CD14-positive monocyte (primary cell): ENCODE data around the gene COL2A1. TPM values are rescaled to one million over a fixed set of nuclear protein-coding genes. Genes with fewer than 3 reads are reported as not detected.
A peak's percentile ranks its signal among the peaks of the same experiment; 100 is the strongest.

Experiments
- DNase-seq, 3 donors: peaks; one replicate each; pipeline ENCODE4 v3.0.0-alpha.2; 2011 to 2022
- H2AFZ ChIP-seq: 2 replicates; pipeline ENCODE4 v1.6.0; 2012; ENCODE audit warnings: mild to moderate bottlenecking, low read depth, low read length, inconsistent platforms; ENCODE audit not compliant: insufficient read depth, poor library complexity, severe bottlenecking
- H3K27ac ChIP-seq, 2 donors: 1 replicate in 1 of 2; 2 replicates in 1 of 2; pipeline ENCODE4 v1.5.1; 2012 to 2013; ENCODE audit warnings: low read length in 2 of 2, control low read depth in 1 of 2, inconsistent platforms in 1 of 2, low read depth in 1 of 2, mild to moderate bottlenecking in 1 of 2
- H3K27me3 ChIP-seq, 2 donors: one replicate each; pipeline versions ENCODE4 v1.6.0 to v1.6.1; 2011 to 2013; ENCODE audit warnings: low read length in 2 of 2; ENCODE audit not compliant: control insufficient read depth in 2 of 2, insufficient read depth in 2 of 2
- H3K36me3 ChIP-seq, 2 donors: replicated peaks in 1 of 2; 1 replicate in 1 of 2; 2 replicates in 1 of 2; pipeline versions ENCODE4 v1.5.1 to v1.6.1; 2012 to 2013; ENCODE audit warnings: low read length in 2 of 2, control low read depth in 1 of 2, inconsistent platforms in 1 of 2, mild to moderate bottlenecking in 1 of 2; ENCODE audit not compliant: insufficient read depth in 2 of 2, control insufficient read depth in 1 of 2
- H3K4me1 ChIP-seq, 2 donors: 1 replicate in 1 of 2; 2 replicates in 1 of 2; pipeline versions ENCODE4 v1.5.1 to v1.6.1; 2012 to 2013; ENCODE audit warnings: low read length in 2 of 2, control low read depth in 1 of 2, inconsistent platforms in 1 of 2, mild to moderate bottlenecking in 1 of 2, moderate library complexity in 1 of 2; ENCODE audit not compliant: insufficient read depth in 2 of 2, control insufficient read depth in 1 of 2
- H3K4me2 ChIP-seq: replicated peaks from 2 replicates; pipeline ENCODE3; 2012; ENCODE audit warnings: low read length, moderate library complexity, mild to moderate bottlenecking; ENCODE audit not compliant: poor library complexity, severe bottlenecking; ENCODE audit errors: extremely low read depth
- H3K4me3 ChIP-seq, 3 experiments: fragments of 200-600 bp in 1 of 3; sonication (generic) in 1 of 3; replicated peaks in 1 of 3; 1 replicate in 2 of 3; 2 replicates in 1 of 3; pipeline ENCODE4 v1.5.1; 2011 to 2013; ENCODE audit warnings: low read length in 3 of 3, mild to moderate bottlenecking in 3 of 3, control low read depth in 2 of 3, low read depth in 2 of 3, inconsistent platforms in 1 of 3, moderate library complexity in 1 of 3
- H3K79me2 ChIP-seq: 2 replicates; pipeline ENCODE4 v1.6.0; 2012; ENCODE audit warnings: mild to moderate bottlenecking, control low read depth, inconsistent platforms, low read length, moderate library complexity; ENCODE audit not compliant: insufficient read depth
- H3K9ac ChIP-seq: 2 replicates; pipeline ENCODE4 v1.6.0; 2017; ENCODE audit warnings: low read length, mild to moderate bottlenecking; ENCODE audit not compliant: insufficient read depth, poor library complexity, severe bottlenecking
- H3K9me3 ChIP-seq, 2 donors: replicated peaks in 1 of 2; 1 replicate in 1 of 2; 2 replicates in 1 of 2; pipeline versions ENCODE4 v1.5.1 to v1.6.1; 2012 to 2013; ENCODE audit warnings: low read length in 2 of 2, control low read depth in 1 of 2; ENCODE audit not compliant: control insufficient read depth in 1 of 2, insufficient read depth in 1 of 2
- H4K20me1 ChIP-seq: 2 replicates; pipeline ENCODE4 v1.6.0; 2012; ENCODE audit warnings: mild to moderate bottlenecking, low read length, control low read depth, moderate library complexity; ENCODE audit not compliant: insufficient read depth
- H3K27ac Mint-ChIP-seq, 7 donors: one replicate each; pipeline ENCODE4 v1.8.0; 2020; ENCODE audit warnings: mild to moderate bottlenecking in 7 of 7, mixed read lengths in 7 of 7, moderate library complexity in 6 of 7, inconsistent platforms in 2 of 7
- H3K27me3 Mint-ChIP-seq, 3 donors: one replicate each; pipeline ENCODE4 v1.8.0; 2021 to 2022; ENCODE audit warnings: low read depth in 3 of 3, mild to moderate bottlenecking in 3 of 3, mixed read lengths in 3 of 3, moderate library complexity in 3 of 3, inconsistent platforms in 1 of 3
- H3K36me3 Mint-ChIP-seq, 2 donors: one replicate each; pipeline ENCODE4 v1.8.0; 2020; ENCODE audit warnings: mixed read lengths in 2 of 2, inconsistent platforms in 1 of 2, mild to moderate bottlenecking in 1 of 2
- H3K4me1 Mint-ChIP-seq: one replicate; pipeline ENCODE4 v1.8.0; 2020; ENCODE audit warnings: mild to moderate bottlenecking, mixed read lengths
- H3K4me3 Mint-ChIP-seq, 2 donors: one replicate each; pipeline ENCODE4 v1.8.0; 2020; ENCODE audit warnings: mild to moderate bottlenecking in 2 of 2, mixed read lengths in 2 of 2, moderate library complexity in 1 of 2
- H3K9me3 Mint-ChIP-seq, 7 donors: one replicate each; pipeline ENCODE4 v1.8.0; 2020 to 2022; ENCODE audit warnings: mixed read lengths in 7 of 7, mild to moderate bottlenecking in 6 of 7, moderate library complexity in 6 of 7, inconsistent platforms in 2 of 7
- CTCF ChIP-seq: fragments of 200-600 bp; IDR thresholded peaks from one replicate; pipeline ENCODE4 v1.8.0; 2022; ENCODE audit warnings: antibody characterized with exemption, mild to moderate bottlenecking
- WGBS: methylation state at CpG from one replicate; pipeline ENCODE4 v1.1.5; 2013; ENCODE audit warnings: missing lambda C conversion rate; ENCODE audit not compliant: insufficient coverage; 5-methylcytosine and 5-hydroxymethylcytosine counted together
- intact Hi-C, 2 donors: fragments of 100-400 bp; cut with micrococcal nuclease; formaldehyde crosslinking; loops; one replicate each; pipeline versions ENCODE4 v1.15.0 to v1.15.1; 2023
- polyA plus RNA-seq, 3 donors: library from polyadenylated mRNA; depleted of rRNA in 1 of 3; unstranded in 2 of 3; stranded (reverse) in 1 of 3; fragments of 300-500 nt in 2 of 3; fragments of >200 nt in 1 of 3; fragmentation: Illumina TruSeq in 2 of 3; gene quantifications; 1 replicate in 2 of 3; 2 replicates in 1 of 3; pipeline ENCODE4 v1.2.3, GENCODE V29; 2012 to 2021

Gene COL2A1
- polyA plus RNA-seq, 3 donors, result not detected

DNA sequence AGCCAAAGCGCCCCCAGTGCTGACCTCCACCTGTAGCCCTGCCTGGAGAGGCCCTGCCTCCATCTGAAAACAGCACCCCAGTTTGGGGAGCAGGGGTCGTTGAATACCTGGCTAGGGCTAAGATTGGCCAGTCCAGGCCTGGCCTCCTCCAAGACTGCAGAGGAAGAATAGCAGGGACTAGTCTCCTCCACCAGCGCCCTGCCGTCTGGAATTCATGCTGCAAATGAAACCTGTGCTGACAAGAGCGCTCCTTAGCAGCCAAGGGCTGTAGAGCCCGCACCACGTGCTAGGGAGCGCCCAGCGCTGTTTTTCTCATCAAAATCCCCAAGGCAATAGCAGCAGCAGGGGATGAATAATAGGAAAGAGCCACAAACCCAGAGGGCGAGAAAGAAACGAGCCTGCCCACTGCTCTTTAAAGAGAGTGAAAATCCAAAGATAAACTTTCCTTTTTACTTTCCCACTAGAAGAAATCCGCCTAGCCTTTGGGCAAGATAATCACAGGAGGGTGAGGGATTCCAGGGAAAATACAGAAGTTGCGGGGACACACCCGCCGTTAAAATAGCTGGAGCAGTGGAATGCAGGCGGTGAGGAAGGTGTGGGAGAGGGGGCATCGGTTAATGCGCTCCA, 3.3 kb downstream of the COL2A1 start:
- Histone ChIP-seq H4K20me1 (no peaks in the 10 kb centered on the region), H3K4me1 (peaks cover 17 to 20% of the 10 kb centered on the region in 2 donors), H3K27me3 (peaks cover 64 to 89% of the 10 kb centered on the region in 2 donors), H3K36me3 (no peaks in the 10 kb centered on the region), H3K79me2 (no peaks in the 10 kb centered on the region), H2AFZ (no peak overlapping the region), H3K9me3 (peaks cover 0 to 39% of the 10 kb centered on the region in 2 donors), H3K4me3 (peak overlapping the region in 1 of 3 experiments; percentile 39), H3K4me2 (peak overlapping the region; percentile 51), H3K9ac (no peak overlapping the region), H3K27ac (no peak overlapping the region)
- WGBS, result 23% methylated on average over 11 of the region's 18 CpGs
- Mint-ChIP-seq H3K4me3 (peak overlapping the region; percentile 48 to 88), H3K4me1 (peaks cover 34% of the 10 kb centered on the region), H3K36me3 (peaks cover 0 to 3% of the 10 kb centered on the region in 2 donors), H3K27me3 (peaks cover 86 to 91% (median 89%) of the 10 kb centered on the region in 3 donors), H3K27ac (no peak overlapping the region), H3K9me3 (peaks cover 0 to 18% (median 8%) of the 10 kb centered on the region in 7 donors)
- intact Hi-C loops, result no loop called here
- no peak for TF ChIP-seq CTCF
- DNase-seq, result no peak

DNA sequence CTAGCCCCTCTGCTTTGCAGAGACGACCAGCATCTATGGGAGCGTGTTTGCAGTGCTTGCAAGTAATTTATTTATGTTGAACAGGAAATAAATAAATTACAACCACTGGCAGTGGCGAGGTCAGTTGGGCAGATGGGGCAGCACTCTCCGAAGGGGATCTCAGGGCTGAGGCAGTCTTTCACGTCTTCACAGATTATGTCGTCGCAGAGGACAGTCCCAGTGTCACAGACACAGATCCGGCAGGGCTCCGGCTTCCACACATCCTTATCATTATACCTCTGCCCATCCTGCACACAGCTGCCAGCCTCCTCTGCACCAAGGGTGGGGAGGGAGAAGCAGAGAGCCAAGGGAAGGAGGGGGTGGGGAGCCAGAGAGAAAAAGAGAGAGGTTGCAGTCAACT, 4.5 kb downstream of the COL2A1 start:
- Mint-ChIP-seq H3K36me3 (peaks cover 0 to 3% of the 10 kb centered on the region in 2 donors), H3K27ac (no peak overlapping the region), H3K27me3 (peaks cover 78 to 85% (median 81%) of the 10 kb centered on the region in 3 donors), H3K4me1 (peaks cover 32% of the 10 kb centered on the region), H3K4me3 (peak overlapping the region in 1 of 2 donors; percentile 88), H3K9me3 (peaks cover 0 to 15% (median 6%) of the 10 kb centered on the region in 7 donors)
- Histone ChIP-seq H3K4me3 (no peak overlapping the region), H2AFZ (no peak overlapping the region), H3K9ac (no peak overlapping the region), H4K20me1 (no peaks in the 10 kb centered on the region), H3K4me2 (no peak overlapping the region), H3K4me1 (peaks cover 17 to 20% of the 10 kb centered on the region in 2 donors), H3K27me3 (peaks cover 52 to 80% of the 10 kb centered on the region in 2 donors), H3K79me2 (no peaks in the 10 kb centered on the region), H3K27ac (no peak overlapping the region), H3K9me3 (peaks cover 0 to 34% of the 10 kb centered on the region in 2 donors), H3K36me3 (no peaks in the 10 kb centered on the region)
- intact Hi-C loops, result no loop called here
- WGBS, result 100% methylated on average over 2 of the region's 9 CpGs
- TF ChIP-seq CTCF, result no peak
- no peak for DNase-seq
